Heart right ventricle (tissue), 16 donors: ENCODE results near the gene SPACA6. TPM values are rescaled to one million over a fixed set of nuclear protein-coding genes. Genes with fewer than 3 reads are reported as not detected.

ENCODE experiments used
- ATAC-seq, 8 donors: fragments of 200-7000 bp; cut with Tn5 transposase; one replicate each; pipeline ENCODE4 v1.9.1; 2020; ENCODE audit warnings: mild to moderate bottlenecking in 8 of 8, moderate library complexity in 8 of 8, moderate number of reproducible peaks in 1 of 8
- DNase-seq, 2 donors: peaks; one replicate each; pipeline ENCODE4 v3.0.0-alpha.2; 2020
- H3K27ac ChIP-seq, 10 donors: fragments of 200-600 bp; sonication (generic) in 2 of 10; one replicate each; pipeline versions ENCODE4 v1.5.0 to v1.8.0; 2020 to 2022; ENCODE audit warnings: mild to moderate bottlenecking in 3 of 10
- H3K27me3 ChIP-seq, 7 donors: fragments of 200-600 bp; one replicate each; pipeline ENCODE4 v1.8.0; 2021 to 2022; ENCODE audit warnings: mild to moderate bottlenecking in 2 of 7
- H3K36me3 ChIP-seq, 9 donors: fragments of 200-600 bp; sonication (generic) in 1 of 9; one replicate each; pipeline versions ENCODE4 v1.5.0 to v1.8.0; 2020 to 2022; ENCODE audit warnings: mild to moderate bottlenecking in 2 of 9
- H3K4me1 ChIP-seq, 9 donors: fragments of 200-600 bp; sonication (generic) in 1 of 9; one replicate each; pipeline versions ENCODE4 v1.5.0 to v1.8.0; 2020 to 2022; ENCODE audit warnings: mild to moderate bottlenecking in 4 of 9
- H3K4me3 ChIP-seq, 10 donors: fragments of 200-600 bp; sonication (generic) in 2 of 10; one replicate each; pipeline versions ENCODE4 v1.5.0 to v1.8.0; 2020 to 2022; ENCODE audit warnings: mild to moderate bottlenecking in 7 of 10, moderate library complexity in 2 of 10
- H3K9me3 ChIP-seq, 11 donors: fragments of 200-600 bp in 10 of 11; sonication (generic) in 2 of 11; one replicate each; pipeline versions ENCODE4 v1.5.0 to v1.8.0; 2013 to 2022; ENCODE audit warnings: mild to moderate bottlenecking in 2 of 11, control low read depth in 1 of 11, moderate library complexity in 1 of 11
- WGBS, 2 donors: extraction: QIAGEN DNeasy Blood & Tissue Kit; methylation state at CpG; one replicate each; pipeline ENCODE4 v1.1.7; 2013; ENCODE audit warnings: inconsistent platforms in 1 of 2; 5-methylcytosine and 5-hydroxymethylcytosine counted together
- intact Hi-C, 10 donors: fragments of 100-400 bp; cut with DNase I; formaldehyde crosslinking; loops; one replicate each; pipeline versions ENCODE4 v1.11.1 to v1.14.2; 2022
- polyA plus RNA-seq, 2 donors: library from polyadenylated mRNA; stranded (reverse); fragments of 200-250 nt; gene quantifications; one replicate each; pipeline ENCODE4 v1.2.3, GENCODE V29; 2013
- total RNA-seq, 10 donors: library from RNA; stranded (reverse); fragmentation: NEBNext Ultra II Directional in 3 of 10; extraction: Animal tissue kit (Norgen Biotek cat#: 25700) in 3 of 10; gene quantifications; one replicate each; pipeline versions ENCODE4 v1.2.1 to v1.2.4, GENCODE V29; 2021 to 2023
- TF ChIP-seq, protein P1 (sequence below), 9 donors: fragments of 200-600 bp; sonication (generic) in 2 of 9; IDR thresholded peaks; one replicate each; pipeline versions ENCODE4 v1.5.0 to v1.8.0; 2021 to 2022; ENCODE audit warnings: antibody characterized with exemption in 9 of 9, mild to moderate bottlenecking in 5 of 9, moderate library complexity in 1 of 9
- donor health status: Arrhythmogenic right ventricular cardiomyopathy.
- donor health status: ischemic (EF 13 %, LVEDD 7.1; RV severe dilation, severe dysfunction).
- donor health status: healthy with polysubstance abuse.
- donor health status: DM: no; HTN: yes; CAD: no.
- donor health status: DM: no; HTN: no; CAD: no.
- donor health status: ischemic (EF 25% LVEDD 6.9; RV normal size, moderate dysfunction).
- donor health status: ischemic (EF 25% LVEDD 5.7; RV mildly dilated, moderate dysfunction).
- donor health status: healthy.
- donor health status: DM: yes; HTN: yes; CAD: no.
- donor health status: Ischemic cardiomyopathy.
- donor health status: ischemic (EF 35%, LVEDD 5.7; RV mildly dilated, moderate dysfunction).
- donor health status: nonischemic (EF 11% LVEDD 7.7; RV severe dilation, severe dysfunction).
- donor health status: DM: yes; HTN: yes; CAD: no.
- donor health status: PGD.
- donor health status: ischemic (EF 29% LVEDD 5.4; RV normal size, mild dysfunction).
- donor health status: nonischemic (EF 23%, LVEDD 6.1; RV moderate dilation, normal function).

The SPACA6 gene
- total and polyA plus RNA-seq, 12 donors, result 6.4 to 45.1 (median 10.1) TPM

- WGBS, 2 donors, result 69 to 71% methylated on average over 7 of the region's 7 CpGs
- intact Hi-C loops, result no loop called here
- ATAC-seq, result no peak
Measured at GRCh38 chr19:51746731-51747130, 53.6 kb downstream of the SPACA6 start.

GRCh38 chr19:51749979-51750378, 56.8 kb downstream of the SPACA6 start:
- Histone ChIP-seq H3K27me3 (peaks cover 0 to 20% (median 0%) of the 10 kb centered on the region in 7 donors), H3K4me1 (peaks cover 0 to 44% (median 0%) of the 10 kb centered on the region in 9 donors), H3K27ac (peak overlapping the region in 1 of 10 donors; percentile 90), H3K9me3 (no peaks in the 10 kb centered on the region), H3K36me3 (peaks cover 0 to 23% (median 0%) of the 10 kb centered on the region in 9 donors), H3K4me3 (peak overlapping the region in 1 of 10 donors; percentile 58)
- ATAC-seq, result no peak
- no peak for DNase-seq
- TF ChIP-seq, protein P1, sequence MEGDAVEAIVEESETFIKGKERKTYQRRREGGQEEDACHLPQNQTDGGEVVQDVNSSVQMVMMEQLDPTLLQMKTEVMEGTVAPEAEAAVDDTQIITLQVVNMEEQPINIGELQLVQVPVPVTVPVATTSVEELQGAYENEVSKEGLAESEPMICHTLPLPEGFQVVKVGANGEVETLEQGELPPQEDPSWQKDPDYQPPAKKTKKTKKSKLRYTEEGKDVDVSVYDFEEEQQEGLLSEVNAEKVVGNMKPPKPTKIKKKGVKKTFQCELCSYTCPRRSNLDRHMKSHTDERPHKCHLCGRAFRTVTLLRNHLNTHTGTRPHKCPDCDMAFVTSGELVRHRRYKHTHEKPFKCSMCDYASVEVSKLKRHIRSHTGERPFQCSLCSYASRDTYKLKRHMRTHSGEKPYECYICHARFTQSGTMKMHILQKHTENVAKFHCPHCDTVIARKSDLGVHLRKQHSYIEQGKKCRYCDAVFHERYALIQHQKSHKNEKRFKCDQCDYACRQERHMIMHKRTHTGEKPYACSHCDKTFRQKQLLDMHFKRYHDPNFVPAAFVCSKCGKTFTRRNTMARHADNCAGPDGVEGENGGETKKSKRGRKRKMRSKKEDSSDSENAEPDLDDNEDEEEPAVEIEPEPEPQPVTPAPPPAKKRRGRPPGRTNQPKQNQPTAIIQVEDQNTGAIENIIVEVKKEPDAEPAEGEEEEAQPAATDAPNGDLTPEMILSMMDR (IDR thresholded peaks at IDR 0.05), result no peak
- WGBS, 2 donors, result 72 to 78% methylated on average over 4 of the region's 4 CpGs
- intact Hi-C loops, result no loop called here

More at GRCh38 chr19:51746731-51747130, 53.6 kb downstream of the SPACA6 start:
- H3K4me3 ChIP-seq, result no peak overlapping the region
- H3K27ac ChIP-seq, result no peak overlapping the region
- H3K36me3 ChIP-seq, result peaks cover 0 to 28% (median 0%) of the 10 kb centered on the region in 9 donors
- DNase-seq, result no peak
- H3K9me3 ChIP-seq, result no peaks in the 10 kb centered on the region
- peaks cover 0 to 18% (median 0%) of the 10 kb centered on the region in 9 donors for H3K4me1 ChIP-seq
- TF ChIP-seq, protein P1 (IDR thresholded peaks at IDR 0.05), result no peak
- H3K27me3 ChIP-seq, result peaks cover 0 to 29% (median 3%) of the 10 kb centered on the region in 7 donors

- Histone ChIP-seq H3K4me1 (peaks cover 0 to 49% (median 0%) of the 10 kb centered on the region in 9 donors), H3K4me3 (peak overlapping the region in 4 of 10 donors; percentile 19 to 58 (median 26)), H3K36me3 (peaks cover 0 to 19% (median 0%) of the 10 kb centered on the region in 9 donors), H3K27ac (peak overlapping the region in 3 of 10 donors; percentile 48 to 90 (median 60)), H3K9me3 (no peaks in the 10 kb centered on the region), H3K27me3 (peaks cover 0 to 22% (median 0%) of the 10 kb centered on the region in 7 donors)
- WGBS, 2 donors, result 81% methylated on average over 7 of the region's 7 CpGs
- intact Hi-C loops, result no loop called here
- no peak for DNase-seq
- ATAC-seq, result no peak
- TF ChIP-seq, protein P1 (IDR thresholded peaks at IDR 0.05), result no peak
Measured at GRCh38 chr19:51750400-51751094, 57.4 kb downstream of the SPACA6 start.

DNA sequence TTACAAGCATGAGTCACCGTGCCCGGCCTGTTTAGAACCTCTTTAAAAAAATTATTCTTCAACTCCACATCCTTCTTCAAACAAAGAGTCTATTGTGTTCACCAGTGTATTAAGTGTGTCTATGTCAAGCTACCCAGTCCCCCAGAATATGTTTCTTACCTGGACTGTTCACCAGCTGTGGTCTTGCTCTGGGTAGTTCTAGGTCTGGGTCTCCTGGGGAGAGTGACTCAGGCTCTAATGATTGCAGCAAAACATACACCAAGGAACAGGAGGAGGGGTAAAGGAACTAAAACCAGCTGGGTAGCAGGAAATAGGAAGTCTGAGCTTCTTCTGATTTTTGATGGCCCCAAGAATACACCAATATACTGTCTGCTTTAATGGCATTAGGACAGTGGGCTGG, 58.5 kb downstream of the SPACA6 start, which contains the start of gene FPR1:
Gene FPR1, minus strand, starts transcription at position 224 of the 400 bp plus-strand sequence. CDS start 4,884 bp downstream, outside the sequence.
- intact Hi-C loops, result no loop called here
- DNase-seq (no peak), ATAC-seq (peak in 7 of 8 donors; percentile 55 to 85 (median 69))
- Histone ChIP-seq H3K4me1 (peaks cover 0 to 49% (median 0%) of the 10 kb centered on the region in 9 donors), H3K27me3 (peaks cover 0 to 17% (median 6%) of the 10 kb centered on the region in 7 donors), H3K4me3 (peak within 1 kb of the TSS in 5 of 10 donors; percentile 4 to 58 (median 22)), H3K36me3 (peaks cover 0 to 8% (median 0%) of the 10 kb centered on the region in 9 donors), H3K27ac (peak within 1 kb of the TSS in 4 of 10 donors; percentile 13 to 90 (median 54)), H3K9me3 (no peaks in the 10 kb centered on the region)
- TF ChIP-seq, protein P1 (IDR thresholded peaks at IDR 0.05), result no peak
- 62 to 69% methylated on average over 2 of the region's 2 CpGs for WGBS, 2 donors
